K562 (cell line): ENCODE measurements around the gene EVA1A.

Experiments
- KAT8 ChIP-seq: fragments of 450-650 bp; IDR thresholded peaks from 2 replicates; pipeline ENCODE4 v1.6.1; 2016; ENCODE audit warnings: low read depth, mild to moderate bottlenecking
- NCOA6 ChIP-seq: fragments of 450-650 bp; IDR thresholded peaks from 2 replicates; pipeline ENCODE4 v1.6.1; 2017; ENCODE audit warnings: mild to moderate bottlenecking
- THAP7 ChIP-seq: fragments of 250-450 bp; sonication (Bioruptor Pico); IDR thresholded peaks from 2 replicates; pipeline ENCODE4 v1.5.0; 2021

GRCh38 chr2:75524276-75524911, 36.3 kb downstream of the EVA1A start:
- no peak for TF ChIP-seq KAT8
- no peak for TF ChIP-seq THAP7
- TF ChIP-seq NCOA6, result no peak
